ENCODE measurements around the gene NUB1.

The NUB1 gene

DNA sequence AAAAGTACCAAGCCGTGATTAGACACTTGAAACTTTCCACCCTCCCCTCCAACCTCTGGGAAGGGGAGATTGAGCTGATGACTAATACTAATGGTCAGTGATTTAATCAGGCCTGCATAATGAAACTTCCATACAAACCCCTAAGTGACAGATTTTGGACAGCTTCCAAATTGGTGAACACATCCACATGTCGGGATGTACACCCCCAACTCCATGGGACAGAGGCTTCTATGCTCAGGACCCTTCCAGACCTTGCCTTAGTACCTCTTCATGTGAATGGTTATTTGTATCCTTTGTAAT is 4.8 kb downstream of the NUB1 start:
- DNase-seq = no peak

- no peak for DNase-seq
Observed at GRCh38 chr7:151347200-151347599, 5.6 kb downstream of the NUB1 start.

- no peak for DNase-seq
Observed at GRCh38 chr7:151348970-151349369, 7.4 kb downstream of the NUB1 start.

- no peak for DNase-seq
Observed at GRCh38 chr7:151349507-151349853, 7.9 kb downstream of the NUB1 start.

- DNase-seq = no peak
Observed at GRCh38 chr7:151351027-151351426, 9.4 kb downstream of the NUB1 start.

DNA sequence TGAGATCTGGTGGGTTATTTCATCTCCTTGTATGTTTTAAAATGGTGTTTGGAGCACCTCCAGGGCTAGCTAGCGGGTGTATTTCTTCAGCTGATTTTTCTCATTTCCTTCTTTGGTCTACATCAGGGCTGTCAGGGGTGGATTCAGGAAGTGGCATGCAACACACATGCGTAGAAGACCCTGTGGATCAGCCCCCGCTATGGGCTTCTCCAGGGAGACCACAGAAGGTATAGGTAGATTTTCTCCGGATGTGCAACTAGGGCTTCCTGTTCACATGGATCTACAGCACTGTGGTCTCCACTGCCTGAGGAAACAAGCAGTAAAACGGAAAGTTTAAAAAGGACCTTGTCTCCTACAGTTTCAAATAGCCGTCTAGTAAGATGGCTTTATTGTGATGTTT is 10.4 kb downstream of the NUB1 start:
- DNase-seq = peak; percentile 55

- no peak for DNase-seq
Observed at GRCh38 chr7:151352512-151352911, 10.9 kb downstream of the NUB1 start.

GRCh38 chr7:151361193-151361959 is 19.8 kb downstream of the NUB1 start:
- DNase-seq = no peak

- no peak for DNase-seq
Observed at GRCh38 chr7:151363182-151363581, 21.6 kb downstream of the NUB1 start.

DNA sequence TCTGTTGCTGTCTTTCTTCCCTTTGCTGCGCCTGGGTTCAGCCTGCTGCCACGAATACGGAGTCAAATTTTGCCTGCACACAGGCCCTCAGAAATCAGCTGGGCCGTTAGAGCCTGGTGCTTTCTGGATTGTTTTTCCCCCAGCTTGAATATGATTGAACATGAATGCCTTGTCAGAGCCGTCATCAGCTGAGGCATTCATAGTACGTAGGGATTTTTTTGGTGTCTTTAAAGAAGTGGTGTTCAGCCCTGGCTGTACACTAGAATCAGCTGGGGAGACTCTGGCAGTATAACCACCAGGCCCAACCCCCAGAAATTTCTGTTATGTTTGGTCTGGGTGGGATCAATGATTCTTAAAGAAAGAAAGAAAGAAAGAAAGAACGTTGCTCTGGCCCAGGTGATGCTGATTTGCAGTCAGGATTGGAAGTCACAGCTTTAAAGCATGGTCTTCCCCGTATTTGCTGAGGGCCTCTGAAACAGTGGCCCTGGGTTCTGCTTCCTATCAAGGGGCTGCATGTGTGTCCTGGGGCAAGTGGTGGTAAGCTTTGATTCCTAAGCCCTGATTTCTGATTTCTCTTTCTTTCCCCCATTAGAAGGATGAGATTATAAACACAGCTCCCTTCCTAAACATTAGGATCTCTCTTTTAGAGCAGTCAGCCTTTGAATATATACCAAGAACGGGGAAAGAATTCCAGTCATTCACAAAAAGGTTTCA is 24.7 kb downstream of the NUB1 start:
- no peak for DNase-seq

- DNase-seq = no peak
Observed at GRCh38 chr7:151366880-151367222, 25.2 kb downstream of the NUB1 start.

- DNase-seq = no peak
Observed at GRCh38 chr7:151367284-151367683, 25.7 kb downstream of the NUB1 start.

- DNase-seq = peak; percentile 77
Observed at GRCh38 chr7:151368136-151368571, 26.5 kb downstream of the NUB1 start.

DNA sequence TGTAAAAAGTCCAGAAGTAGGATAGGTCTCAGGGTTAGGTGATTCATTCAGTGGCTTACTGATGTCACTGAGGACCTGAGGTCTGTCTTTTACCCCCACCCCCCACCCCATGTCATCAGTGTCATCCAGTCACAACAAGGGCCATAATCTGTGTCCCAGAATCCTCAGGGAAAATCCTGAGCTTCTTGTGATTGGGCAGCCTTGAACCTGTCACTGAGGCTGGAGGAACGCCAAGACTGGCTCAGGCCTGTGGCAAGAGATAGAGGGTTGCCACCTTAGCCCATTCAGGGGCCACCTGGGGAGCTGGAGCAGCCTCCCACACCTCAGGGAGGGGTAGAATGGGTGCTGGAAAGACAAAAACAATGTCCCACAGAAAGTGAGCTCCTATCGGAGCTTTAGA is 29.7 kb downstream of the NUB1 start:
- no peak for DNase-seq

GRCh38 chr7:151372612-151373265 is 31.1 kb downstream of the NUB1 start:
- DNase-seq = no peak

- DNase-seq = no peak
Observed at GRCh38 chr7:151373599-151373998, 32.0 kb downstream of the NUB1 start.

DNA sequence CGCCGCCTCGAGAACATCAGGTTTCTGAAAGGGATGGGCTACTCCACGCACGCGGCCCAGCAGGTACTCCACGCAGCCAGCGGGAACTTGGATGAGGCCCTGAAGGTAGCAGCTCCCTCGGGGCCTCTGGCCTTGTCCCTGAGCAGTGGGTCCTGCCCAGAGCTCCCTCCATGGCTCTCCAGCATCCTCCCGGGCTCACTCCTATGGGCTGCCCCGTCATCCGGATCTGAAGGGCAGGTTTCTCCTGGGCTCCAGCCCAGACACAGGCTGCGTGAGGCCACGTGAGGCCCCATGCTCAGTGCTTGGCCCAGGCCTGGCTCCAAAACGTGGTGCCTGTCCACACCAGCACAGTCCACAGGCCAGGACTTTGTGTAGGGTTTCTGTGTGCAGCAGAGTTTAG is 32.5 kb downstream of the NUB1 start:
- DNase-seq = no peak

- no peak for DNase-seq
Observed at GRCh38 chr7:151374726-151375125, 33.1 kb downstream of the NUB1 start.

DNA sequence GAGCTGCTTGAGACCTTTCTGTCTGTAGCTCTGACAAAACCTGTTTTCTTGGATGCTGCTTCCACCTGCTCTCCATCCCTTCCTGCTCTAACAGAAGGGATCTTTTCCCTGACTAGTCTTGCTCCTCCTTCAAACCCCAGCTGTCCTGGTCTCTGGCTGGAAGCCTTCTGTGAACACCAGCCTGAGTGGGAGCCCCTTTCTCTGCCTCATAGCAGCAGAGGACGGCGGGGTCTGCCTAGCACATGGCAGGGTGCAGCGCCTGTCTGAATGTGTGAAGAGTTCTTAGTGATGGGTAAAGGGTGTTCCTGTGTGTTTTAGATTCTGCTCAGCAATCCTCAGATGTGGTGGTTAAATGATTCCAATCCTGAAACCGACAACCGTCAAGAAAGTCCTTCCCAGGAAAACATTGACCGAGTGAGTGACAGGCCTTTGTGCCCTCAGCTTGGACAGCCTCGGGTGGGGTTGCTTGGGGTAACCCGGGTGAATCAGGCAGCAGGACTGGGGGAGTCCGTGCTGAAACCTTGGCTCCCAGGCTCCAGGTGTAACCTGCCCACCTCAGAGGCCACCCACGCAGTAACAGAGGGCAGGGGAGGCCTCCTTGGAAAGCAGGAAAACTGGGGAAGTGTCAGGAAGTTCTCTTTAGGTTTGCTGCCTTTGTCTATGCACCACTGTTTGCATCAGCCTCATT is 34.1 kb downstream of the NUB1 start:
- DNase-seq = no peak

GRCh38 chr7:151376218-151376902 is 34.7 kb downstream of the NUB1 start:
- no peak for DNase-seq

- no peak for DNase-seq
Observed at GRCh38 chr7:151377406-151377805, 35.8 kb downstream of the NUB1 start.

DNA sequence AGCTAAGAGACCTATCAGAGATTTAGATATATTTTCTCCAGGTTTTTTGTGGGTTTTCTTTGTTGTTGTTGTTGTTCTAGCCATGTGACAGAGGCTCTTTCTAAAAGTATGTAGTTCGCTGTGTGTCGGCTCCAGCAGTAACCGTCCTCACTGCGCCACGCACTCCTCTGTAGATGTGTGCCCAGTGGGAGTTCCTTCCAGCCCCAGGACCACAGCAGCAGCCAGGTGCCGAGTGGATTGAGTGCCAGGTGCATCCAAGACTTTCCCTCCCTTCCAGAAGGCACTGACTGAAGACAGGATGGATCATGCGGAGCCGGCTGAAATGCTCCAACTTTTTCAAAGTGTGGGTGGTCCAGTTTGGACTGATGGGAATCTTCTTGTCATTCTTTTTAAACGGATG is 36.4 kb downstream of the NUB1 start:
- no peak for DNase-seq

GRCh38 chr7:151378496-151379192 is 37.0 kb downstream of the NUB1 start:
- DNase-seq = no peak

Data from activated gamma-delta T cell treated with Interleukin-2 at 50 U/mL for 16 hours (primary cell).